Fibroblast of pulmonary artery (primary cell): ENCODE measurements around the gene GATD1.

Experiments used
- DNase-seq: peaks from one replicate; pipeline ENCODE4 v3.0.0-alpha.2; 2010; ENCODE audit warnings: low read depth
- H3K4me3 ChIP-seq: replicated peaks from 2 replicates; pipeline ENCODE4 v1.5.1; 2011; ENCODE audit warnings: low read depth, mild to moderate bottlenecking, control low read depth, low read length, moderate library complexity
- CTCF ChIP-seq: IDR thresholded peaks from 2 replicates; pipeline ENCODE4 v1.5.1; 2011; ENCODE audit warnings: mild to moderate bottlenecking, control low read depth, low read length, inconsistent platforms; ENCODE audit errors: missing control alignments

The GATD1 gene

DNA sequence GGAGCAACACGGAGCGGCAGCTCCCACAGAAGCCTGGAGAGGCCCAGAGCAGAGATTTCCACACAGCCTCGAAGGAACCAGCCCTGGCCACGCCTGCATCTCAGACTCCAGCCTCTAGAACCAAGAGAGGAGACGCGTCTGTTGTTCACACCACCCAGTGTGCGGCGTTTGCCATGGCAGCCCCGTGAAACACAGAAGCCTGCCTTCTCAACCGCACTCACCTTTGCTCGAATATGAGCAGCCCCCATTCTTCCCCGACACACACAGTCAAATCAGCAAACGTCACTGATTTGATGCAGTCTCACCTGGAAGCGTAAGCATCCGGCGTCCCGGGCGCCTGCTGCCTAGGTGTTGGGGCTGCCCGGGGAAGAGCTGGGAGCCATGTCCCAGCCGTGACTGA, 44.2 kb downstream of the GATD1 start:
- TF ChIP-seq CTCF, result no peak
- H3K4me3 ChIP-seq, result no peak overlapping the region
- no peak for DNase-seq

- no peak for DNase-seq
- TF ChIP-seq CTCF, result no peak
- H3K4me3 ChIP-seq, result no peak overlapping the region
Measured at GRCh38 chr11:729492-730074, 47.7 kb downstream of the GATD1 start.

GRCh38 chr11:728901-729491, 48.3 kb downstream of the GATD1 start:
- DNase-seq, result no peak
- TF ChIP-seq CTCF, result no peak

DNA sequence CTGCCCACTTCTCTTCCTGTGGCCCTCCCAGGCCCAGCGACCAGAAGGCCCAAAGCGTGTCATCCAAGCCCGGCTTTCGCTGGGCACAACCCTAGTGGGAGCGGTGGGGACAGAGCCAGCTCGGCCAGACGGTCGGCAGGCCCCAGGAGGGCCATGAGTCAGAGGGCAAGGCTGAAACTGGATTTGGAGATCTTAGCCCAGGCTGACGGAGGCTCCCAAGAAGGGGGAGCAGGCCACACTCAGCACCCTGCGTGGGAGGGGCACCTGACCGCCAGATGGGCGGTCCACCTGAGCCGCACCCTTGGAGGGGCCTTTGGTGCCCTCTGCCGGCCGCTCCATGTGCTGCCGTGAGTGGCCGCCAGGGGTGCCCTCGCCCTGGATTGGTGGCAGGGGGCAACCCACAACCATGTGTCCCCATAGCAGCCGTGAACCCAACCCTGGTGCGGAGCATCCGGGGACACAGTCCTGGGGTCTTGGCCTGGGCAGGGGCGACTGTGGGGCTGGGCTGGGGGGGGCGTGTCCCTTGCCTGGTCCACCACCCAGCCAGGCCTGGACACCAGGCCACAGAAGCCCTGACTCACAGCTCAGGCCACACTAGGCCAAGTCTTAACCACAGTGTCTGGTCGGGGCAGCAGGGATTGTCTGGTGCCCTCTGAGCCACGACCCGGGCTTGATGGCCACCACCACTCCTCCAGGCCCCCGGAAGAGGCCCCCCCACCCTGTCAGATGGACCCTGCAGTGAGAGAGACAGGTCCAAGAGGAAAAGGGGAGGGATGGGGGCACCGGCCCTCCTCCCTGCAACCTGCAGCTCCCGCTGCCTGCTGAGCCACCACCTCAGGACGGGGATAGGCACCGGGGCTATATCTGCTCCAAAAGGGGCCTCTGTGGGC, 49.2 kb downstream of the GATD1 start:
- TF ChIP-seq CTCF, result peak; percentile 95
- peak; percentile 62 for DNase-seq
- H3K4me3 ChIP-seq, result no peak overlapping the region

More at GRCh38 chr11:728901-729491, 48.3 kb downstream of the GATD1 start:
- no peak overlapping the region for H3K4me3 ChIP-seq

- DNase-seq, result no peak
- H3K4me3 ChIP-seq, result no peak overlapping the region
- TF ChIP-seq CTCF, result no peak
Measured at GRCh38 chr11:727281-727701, 50.0 kb downstream of the GATD1 start.

GRCh38 chr11:726278-727220, 50.7 kb downstream of the GATD1 start:
- TF ChIP-seq CTCF, result no peak
- no peak for DNase-seq
- H3K4me3 ChIP-seq, result no peak overlapping the region
